Colon (tissue), 2 donors: ENCODE data around the gene PTPN20.

Experiments
- FAIRE-seq: peaks from 2 replicates; lab custom pipeline; 2012; peaks lifted over from hg19 to GRCh38; lab: Jason Lieb, UNC
- donor health status: control.
- donor health status: control.

PTPN20 gene

DNA sequence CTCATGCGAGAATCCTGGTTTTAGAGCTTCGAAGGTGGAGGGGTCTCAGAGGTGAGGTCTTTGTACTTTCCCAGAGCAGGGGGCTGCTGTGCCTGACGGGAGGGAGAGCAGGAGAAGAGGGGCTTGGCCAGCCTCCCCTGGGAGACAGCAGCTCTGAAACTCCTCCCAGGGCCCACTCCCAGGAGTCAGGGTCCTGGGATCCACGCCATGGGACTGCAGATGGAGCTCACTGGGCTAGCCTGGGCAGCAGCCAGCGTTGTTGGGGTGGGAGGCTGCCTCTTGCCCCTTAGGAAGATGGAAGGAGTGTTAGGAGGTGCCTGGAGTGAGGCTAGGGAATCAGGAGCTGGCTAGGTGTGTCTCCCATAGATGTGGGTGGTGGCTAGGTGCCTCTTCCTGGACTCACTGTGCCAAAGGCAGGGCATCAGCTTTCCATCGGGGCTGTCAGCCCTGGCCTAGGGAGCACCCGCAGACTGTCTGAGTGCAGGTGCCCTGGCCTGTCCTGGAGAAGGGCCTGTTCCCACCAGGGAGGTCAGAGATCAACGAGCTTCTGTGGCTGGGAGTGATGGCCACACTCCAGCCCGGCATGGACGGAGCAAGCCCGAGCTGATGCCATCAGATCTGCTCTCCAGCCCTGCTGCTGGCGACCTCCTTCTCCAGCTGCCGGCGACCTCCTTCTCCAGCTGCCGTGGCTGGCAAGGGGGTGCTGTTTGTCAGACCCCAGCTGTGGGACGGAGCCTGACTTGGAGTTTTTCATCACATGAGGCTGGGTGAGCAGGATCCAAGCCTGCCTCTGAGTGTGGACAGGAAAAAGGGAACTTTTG is 111.3 kb downstream of the PTPN20 start:
- no peak for FAIRE-seq

DNA sequence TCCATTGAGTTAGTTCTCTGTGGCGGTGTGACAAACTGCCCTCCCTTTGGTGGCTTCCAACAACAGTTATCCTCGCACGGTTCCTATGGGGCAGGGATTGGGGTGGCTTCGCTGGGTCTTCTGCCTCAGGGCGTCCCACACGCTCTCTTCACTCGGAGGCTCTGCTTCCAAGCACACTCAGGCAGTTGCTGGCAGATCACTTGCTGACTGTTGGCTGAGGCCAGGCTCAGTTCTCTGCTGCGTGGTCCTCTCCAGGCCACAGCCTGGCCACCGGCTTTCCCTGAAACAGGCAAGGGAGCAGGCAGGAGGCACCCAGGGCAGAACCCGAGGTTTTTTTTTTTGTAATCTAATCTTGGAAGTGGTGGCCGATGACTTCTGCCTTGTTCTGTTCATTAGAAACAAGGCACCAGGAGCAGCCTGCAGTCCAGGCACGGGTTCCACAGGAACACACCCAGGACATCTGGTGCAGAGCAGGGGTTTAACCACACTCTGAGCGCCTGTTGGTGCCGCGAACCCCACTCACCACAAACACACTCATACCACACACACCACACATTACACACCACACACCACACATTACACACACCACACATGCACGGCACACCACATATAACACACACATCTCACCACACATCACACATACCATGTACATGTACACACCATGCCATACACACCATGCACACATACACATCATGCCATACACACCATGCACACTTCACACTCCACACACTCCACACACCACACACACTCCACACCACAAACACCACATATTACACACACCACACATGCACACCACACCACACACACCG is 112.2 kb downstream of the PTPN20 start:
- FAIRE-seq, result no peak

DNA sequence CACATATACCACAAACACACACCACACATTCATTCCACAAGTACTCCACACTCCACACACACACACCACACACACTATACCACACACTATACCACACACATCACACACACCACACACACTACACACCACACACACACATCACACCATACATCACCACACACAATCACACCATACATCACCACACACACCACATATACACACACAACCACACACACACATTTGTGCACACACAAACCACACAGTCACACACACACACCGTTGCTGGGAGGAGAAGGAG is 112.8 kb downstream of the PTPN20 start:
- FAIRE-seq, result no peak

DNA sequence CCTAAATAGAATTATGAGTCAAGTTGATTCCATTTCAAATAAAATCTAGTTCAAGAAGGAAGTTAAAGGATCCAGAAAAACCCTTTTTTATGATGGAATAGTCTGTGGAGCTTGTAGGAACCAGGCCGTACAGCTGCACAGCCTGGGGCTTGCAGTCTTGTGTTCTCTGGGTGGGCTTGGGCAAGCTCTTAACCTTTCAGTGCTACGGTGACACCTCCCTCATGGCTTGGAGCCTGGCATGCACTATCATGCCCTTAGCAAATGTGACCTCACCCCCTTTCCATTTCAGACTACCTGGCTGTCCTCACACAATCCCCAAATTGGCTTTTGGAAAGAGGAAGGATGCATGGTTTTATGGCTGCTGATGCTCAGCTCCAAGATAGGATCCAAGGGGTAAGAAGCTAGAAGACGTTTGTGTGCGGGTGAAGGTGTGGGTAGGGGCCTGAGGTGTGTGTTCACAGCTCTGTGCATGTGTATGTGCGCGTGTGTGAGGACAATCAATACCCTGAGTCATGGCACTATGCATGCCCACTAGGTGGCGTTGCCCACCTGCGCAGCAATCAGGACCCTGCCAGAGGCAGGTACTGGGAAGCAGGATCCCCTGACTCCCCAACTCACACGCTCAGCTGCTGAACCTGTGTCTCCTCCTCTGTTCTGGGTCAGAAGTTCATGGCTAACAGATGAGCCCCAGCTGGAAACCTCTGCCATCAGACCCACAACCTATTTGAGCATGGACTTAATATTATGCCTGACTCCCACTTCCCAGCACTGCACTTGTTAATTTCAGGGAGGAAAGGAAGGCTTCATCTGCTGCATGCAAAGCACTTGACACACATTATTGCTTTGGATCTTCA is 113.4 kb downstream of the PTPN20 start:
- FAIRE-seq, result no peak

DNA sequence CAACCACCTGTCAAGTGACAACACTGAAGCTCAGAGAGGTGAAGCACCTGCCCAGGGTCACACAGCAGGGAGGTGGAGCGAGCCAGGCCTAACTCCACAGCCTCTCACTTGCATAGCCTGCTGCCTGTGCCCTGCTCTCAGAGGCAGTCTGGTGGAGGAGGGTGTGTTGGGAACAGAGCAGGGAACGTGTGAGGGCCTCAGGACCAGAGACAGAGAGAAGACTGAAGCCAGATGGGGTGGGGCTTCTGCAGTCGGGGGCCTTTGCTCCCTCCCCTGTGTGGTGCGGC is 114.0 kb downstream of the PTPN20 start:
- FAIRE-seq, result no peak

DNA sequence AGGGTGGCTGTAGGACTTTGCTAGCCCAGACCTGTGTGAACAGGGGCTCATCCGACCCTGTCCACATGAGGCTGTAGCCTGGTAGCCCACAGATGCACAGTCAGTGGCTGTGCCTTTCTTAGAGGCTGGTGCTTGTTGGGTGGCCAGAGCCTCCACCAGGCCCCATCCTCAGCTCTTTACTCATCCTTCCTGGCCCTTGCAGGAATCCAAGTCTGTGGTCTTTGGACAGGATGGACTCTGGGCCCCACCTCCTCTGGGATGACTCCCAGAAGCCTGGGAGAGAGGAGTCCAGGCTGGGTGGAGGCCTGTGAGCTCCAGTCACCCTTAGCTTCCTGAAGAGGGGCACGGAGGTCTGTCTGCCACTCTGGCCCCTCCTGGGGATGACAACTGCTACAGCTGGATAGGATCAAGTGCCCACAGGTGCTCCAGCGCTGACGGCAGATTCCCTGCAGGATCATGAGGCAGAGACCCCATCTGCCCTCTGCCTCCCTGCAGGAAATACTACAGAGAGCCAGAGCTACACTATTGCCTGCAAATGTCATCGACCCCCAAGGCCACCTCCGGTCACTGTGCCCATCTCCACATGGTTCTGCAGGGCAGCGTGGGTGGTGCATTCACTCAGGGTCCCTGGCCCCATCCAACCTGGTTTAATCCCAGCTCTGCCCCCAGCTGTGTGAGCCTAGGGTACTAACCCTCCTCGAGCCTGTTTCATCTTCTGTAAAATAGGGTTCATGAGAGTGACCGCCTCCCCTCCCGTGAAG is 114.5 kb downstream of the PTPN20 start:
- no peak for FAIRE-seq

DNA sequence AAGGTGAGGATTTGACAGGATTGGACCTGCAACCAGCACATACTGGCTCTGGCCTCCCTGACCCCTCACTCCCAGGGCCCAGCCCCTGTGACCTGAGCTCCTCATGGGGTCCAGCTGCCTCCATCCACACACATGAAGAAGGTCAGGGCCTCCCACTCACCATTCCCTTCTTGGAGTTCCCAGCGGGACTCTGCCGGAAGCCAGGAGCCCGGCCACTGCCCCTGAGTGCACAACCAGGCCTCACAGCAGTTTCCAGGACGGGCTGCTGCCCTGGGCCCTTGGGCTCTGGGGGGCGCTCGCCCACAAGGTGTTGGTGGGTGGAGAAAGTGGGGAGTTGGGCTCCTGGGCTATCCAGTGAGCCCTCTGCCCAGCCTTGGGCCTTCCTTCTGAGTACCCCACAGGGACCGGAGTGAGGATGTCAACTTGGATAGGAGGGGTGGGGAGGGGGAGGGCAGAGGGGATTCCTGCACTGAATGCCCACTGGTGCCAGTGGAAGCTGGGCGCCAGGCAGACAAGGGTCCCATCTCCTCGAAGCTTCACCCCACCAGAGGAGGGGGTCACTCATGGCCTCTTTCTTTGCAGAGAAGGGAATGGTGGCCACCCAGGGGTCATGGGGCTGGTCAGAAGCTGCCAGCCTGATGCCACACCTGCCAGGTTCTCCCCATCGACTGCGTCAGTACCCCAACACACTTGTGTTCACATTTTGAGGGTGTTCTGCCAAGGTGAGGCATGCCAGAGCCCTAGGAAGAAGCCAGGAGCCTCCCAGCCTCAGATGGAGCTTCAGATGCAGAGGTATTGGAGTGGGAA is 115.3 kb downstream of the PTPN20 start:
- no peak for FAIRE-seq

DNA sequence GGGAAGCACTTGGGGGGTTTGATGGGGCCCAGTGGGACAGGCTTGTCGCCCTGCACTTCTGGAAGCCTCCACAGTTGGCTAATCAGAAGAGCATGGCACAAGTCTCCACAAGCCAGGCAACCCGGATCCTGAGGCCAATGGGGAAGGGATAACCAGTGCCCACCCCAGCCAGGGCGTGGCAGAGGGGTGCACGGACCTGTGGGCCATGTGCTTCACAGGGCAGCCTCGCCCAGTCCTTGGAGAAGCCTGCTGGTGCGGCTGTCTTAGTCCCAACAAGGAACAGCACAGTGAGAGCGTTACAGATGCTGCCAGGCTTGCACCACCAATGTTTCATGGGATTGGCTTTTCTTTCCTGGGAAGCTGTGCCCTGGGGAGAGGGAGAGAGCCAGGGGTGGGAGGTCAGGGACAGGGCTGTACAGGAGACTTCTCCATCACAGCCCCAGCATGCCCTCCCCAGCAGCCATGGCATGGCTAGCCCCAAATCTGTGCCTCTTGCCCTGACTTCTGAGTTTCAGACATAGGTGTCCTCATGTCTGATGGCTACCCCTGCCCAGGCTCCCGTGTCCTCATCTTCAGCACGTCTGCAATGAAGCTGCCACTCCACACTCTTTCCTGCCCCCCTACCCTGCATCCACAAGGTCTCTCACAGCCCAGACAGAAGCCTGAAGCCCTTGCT is 116.0 kb downstream of the PTPN20 start:
- FAIRE-seq, result no peak

DNA sequence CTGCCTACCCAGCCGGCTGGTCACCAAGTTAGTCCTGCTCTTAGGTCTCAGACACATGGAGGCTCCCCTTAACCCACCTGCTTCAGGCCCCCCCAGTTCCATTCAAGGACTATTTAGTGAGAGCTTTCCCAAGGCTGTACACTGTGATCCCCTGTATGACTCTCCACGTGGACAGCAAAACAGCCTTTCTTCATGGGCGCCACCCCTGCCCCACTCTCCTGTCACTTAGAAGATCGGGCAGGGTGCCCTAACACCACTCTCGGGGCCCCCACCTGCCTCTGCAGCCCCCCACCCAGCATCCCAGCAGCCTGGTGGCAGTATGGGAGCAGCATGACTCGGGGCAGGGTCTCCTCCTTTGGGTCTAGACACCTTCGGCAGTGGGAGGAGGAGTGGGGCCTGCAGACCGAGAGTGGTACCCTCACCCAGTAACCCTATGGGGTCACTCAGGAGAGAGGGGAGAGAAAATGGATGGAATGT is 116.6 kb downstream of the PTPN20 start:
- no peak for FAIRE-seq

DNA sequence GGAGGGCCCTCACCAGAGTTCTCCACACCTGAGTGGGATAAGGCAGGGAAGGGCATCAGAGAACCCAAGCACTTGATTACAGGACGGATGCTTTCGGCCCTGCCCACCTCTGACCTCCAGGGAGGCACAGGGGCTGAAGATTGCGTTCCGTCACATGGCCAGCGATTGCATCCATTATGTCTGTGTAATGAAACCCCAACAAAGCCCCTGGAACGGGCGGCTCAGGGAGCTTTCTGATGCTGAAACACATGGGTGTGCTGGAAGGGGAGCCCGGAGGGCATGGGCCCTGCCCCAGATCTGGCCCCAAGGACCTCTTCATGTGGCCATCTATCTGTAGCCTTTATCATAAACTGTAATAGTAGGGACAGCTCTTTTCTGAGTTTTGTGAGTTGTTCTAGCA is 117.2 kb downstream of the PTPN20 start:
- FAIRE-seq, result no peak

DNA sequence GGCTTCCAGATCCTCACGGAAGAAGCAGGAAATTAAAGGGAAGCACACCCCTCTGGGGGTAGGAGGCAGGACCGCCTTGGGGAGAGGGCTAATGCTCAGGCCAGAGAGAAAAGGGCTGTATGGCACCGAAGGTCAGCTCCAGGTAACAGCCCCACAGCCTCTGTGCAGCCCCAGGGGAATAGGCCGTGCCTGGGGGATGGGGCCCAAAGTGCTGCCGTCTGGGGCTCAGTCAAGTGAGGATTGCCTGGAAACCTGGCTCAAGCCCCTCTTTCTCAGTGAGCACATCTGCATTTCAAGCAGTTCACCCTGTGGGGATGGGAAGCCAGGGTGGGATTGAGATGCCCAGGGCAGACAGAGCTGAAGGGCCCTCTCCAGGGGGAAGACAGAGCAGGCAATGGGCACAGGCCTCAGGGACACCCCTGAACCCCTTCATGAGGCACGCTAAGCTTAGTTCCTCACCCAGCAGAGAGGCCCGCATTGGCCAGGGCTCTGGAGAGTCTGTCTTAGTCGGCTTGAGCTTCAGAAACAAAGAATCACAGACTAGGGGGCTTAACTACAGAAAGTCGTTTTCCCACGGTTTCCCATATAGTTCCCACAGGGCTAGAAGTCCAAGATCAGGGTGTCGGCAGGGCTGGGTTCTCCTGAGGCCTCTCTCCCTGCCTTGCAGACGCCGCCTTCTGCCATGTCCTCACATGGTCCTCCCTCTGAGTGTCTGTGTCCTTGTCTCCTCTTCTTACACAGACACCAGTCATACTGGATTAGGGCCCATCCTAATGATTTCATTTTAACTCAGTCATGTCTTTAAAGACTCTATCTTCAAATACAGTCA is 118.2 kb downstream of the PTPN20 start:
- no peak for FAIRE-seq

DNA sequence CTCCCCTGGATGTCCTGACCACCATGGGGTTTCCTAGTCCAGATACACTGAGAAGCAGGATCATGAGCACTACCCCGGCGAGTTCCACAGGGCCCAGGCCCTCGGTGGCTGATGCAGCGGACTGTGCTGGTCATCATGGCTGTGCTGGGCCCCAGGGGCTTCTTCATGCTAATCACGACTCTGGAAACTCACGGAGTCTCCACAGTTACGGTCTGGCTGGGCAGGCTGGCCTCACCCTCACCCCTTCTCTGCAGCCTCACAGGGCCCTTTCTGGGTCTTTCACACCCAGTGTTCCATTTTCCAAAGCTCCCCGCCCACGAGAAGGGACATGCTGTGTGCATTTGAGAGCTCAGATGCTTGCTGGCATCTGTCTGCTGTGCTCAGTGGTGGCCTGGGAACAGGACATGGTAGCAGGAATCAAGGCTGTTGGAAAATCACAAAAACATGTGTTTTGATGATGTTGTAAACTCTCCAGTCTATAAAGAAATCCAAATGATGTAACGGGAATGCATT is 119.0 kb downstream of the PTPN20 start:
- no peak for FAIRE-seq

DNA sequence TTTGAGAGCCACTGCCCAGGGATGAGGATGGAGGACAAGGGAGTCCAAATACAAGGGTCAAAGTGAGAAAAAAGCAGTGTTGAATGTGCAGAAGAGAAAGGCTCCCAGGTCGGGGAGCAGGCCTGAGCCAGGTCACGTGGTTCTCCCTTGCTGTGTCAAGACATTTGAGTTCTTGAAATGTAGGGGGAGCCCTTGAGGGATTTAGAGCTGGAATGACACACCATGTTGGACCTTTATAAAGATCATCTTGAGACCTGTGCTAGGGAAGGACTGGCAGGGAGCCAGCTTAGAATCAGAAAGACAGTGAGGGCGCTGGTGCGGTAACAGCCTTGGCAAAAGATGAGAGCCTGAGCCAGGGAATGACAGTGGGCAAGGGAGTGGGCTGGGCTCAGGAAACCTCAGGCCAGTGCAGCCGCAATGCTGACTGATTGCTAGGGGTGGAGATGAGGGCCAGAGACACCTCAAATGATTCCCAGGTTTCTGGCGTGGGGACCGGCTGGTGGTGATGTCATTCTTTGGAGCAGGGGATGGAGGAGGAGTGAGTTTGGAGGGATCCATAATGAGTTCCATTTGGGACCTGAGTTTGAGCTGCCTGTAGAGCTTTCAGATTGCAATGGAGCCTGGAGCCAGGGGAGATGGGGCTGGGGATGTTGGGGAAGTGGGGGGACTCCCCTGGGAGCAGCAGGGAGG is 120.1 kb downstream of the PTPN20 start:
- FAIRE-seq, result no peak

DNA sequence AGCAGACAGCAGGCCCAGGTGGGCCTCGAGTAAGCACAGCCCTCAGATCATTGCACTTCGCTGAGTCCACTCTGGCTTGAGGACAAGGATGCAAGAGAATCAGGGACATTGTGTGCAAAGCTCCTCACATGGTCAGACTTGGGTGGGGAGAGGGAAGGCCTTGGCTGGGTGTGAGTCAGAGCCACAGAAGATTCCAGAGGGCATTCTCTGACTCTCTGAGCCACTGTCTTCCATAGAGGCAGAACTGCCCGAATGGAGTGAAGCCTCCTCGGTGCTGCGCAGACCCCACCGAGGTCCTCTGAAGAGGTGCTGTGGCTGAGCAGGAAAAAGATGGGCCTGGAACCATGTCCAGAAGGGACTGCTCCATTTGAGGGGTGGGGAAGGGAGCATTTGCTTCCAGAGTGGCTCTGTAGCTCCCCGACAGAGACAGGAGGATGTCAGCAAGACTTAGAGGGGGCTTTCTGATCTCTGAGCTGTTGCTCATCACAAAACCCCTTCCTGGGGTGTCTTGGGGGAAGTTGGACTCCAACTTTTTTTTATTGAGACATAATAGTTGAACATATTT is 120.8 kb downstream of the PTPN20 start:
- no peak for FAIRE-seq

DNA sequence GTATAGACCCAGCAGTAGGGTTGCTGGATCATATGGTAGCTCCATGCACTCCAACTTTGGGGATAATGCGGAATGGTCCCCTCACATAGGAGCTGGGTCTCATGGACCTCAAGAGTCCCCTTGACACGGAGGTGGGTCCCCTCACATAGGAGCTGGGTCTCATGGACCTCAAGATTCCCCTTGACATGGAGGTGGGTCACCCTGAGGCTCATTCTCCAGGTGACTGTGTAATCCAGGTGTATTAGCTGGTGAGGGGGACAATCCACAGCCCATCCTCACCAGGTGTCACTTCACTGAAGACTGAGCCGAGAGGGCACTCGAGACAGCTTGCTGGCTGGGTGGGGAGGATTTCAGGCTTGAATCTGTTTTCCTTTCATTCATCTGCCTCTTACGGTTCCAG is 121.9 kb downstream of the PTPN20 start:
- FAIRE-seq, result no peak

DNA sequence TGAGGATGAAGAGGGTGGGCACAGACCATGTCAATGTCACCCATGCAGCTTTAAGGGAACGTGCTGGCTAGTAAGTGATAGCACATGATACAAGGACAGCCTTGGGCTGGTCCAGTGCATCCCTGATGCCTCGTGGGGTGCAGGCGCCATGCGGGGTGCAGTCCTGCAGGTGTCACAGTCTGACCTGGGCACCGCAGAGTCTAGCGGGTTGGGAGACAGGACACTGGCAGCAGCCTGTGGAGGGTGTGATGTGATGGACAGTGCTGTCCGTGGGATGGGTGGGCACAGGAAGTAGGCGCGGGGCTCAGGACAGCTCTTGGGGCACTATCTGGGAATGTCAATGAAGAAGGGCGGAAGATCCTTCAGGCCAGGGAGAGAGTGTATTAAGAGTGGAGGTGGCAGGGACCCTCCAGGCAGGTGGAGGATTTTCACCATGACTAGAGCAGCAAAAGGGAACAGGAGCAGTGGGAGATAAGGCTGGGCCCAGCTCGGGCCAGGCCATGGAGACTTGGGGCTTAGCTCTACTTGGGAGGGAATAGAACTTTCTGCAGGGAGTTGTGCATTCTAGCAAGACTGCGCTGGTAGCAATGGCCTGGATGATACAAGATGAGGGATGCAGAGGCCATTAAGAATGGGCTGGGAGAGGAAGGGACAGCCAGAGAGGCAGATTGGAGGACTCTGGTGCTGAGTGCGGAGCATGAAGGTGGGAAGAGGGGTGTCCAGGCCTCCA is 122.5 kb downstream of the PTPN20 start:
- FAIRE-seq, result no peak

DNA sequence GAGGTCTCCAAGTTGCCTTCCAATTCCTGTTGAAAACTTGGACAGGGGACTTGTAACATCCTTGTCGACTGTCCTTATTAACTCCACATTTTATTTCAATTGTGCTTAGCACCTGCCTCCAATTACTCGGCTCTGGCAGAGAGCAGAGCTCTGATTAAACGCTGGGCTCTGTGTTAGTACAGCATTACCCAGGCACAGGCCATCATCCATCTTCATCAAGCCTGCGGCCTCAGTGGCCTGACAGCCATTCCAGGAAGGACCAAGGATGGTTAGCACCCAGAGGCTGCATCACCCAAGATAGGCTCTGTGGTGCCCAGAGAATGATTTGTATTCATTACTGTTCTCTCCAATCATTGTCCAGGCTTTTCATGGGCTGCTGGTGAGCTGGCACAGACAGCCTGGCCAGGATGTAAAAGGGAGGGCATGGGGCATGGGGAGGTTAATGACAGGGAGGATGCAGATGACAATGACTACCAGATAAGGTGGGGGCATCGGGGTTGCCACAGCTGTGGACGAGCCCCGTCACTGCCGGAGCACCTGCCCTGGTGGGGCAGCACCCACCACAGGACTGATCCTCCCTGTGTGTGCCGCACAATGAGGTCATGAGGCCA is 123.3 kb downstream of the PTPN20 start:
- no peak for FAIRE-seq
